Neural cell (in vitro differentiated cells): ENCODE results near the gene MCC.

Experiments
- CTCF ChIP-seq: fragments of 450-650 bp; IDR thresholded peaks from 2 replicates; pipeline ENCODE4 v1.5.1; 2014; ENCODE audit warnings: antibody characterized with exemption, mild to moderate bottlenecking, moderate library complexity; ENCODE audit not compliant: poor library complexity, severe bottlenecking
- EZH2 ChIP-seq: fragments of 200-600, 300-800 bp; shearing (Covaris generic), sonication (generic); IDR thresholded peaks from 2 replicates; pipeline ENCODE4 v1.6.1; 2014; ENCODE audit warnings: antibody characterized with exemption, low read length, borderline replicate concordance, mild to moderate bottlenecking; ENCODE audit not compliant: insufficient read depth, poor library complexity, severe bottlenecking
- MXI1 ChIP-seq: fragments of 450-650 bp; conservative IDR thresholded peaks from 2 replicates; pipeline ENCODE4 v1.6.1; 2014; ENCODE audit warnings: antibody characterized with exemption, mild to moderate bottlenecking; ENCODE audit not compliant: poor library complexity, severe bottlenecking
- TAF1 ChIP-seq: IDR thresholded peaks from 2 replicates; pipeline ENCODE4 v1.6.1; 2012; ENCODE audit warnings: low read depth

- TF ChIP-seq CTCF: no peak
- no peak for TF ChIP-seq TAF1
- no peak for TF ChIP-seq EZH2
- TF ChIP-seq MXI1: no peak
Measured at GRCh38 chr5:113215401-113216060, 272.7 kb downstream of the MCC start.
